ENCODE data around the gene RAD51AP2. TPM values are rescaled to one million over a fixed set of nuclear protein-coding genes. Genes with fewer than 3 reads are reported as not detected.

Gene RAD51AP2
- total and polyA plus RNA-seq, 5 experiments from 2014 or later = not detected

DNA sequence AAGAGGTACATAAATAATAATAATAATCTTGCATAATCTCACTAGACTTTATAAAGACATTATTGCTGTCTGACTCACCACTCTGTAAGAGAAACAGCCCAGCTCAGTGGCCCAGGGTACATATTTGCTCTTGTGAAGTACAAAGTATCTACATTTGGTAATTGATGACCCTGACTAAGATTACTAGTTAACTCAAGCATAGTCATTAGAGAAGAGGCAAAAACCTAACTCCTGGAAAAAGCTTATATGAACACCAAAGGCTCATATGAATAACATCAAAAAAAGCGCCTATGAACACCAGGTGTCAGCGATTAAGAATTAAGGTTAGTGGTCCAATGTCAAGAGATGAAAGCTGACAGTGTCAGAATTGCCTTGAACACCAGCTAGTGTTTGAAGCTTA lies 38.4 kb downstream of the RAD51AP2 start:
- POLR2A ChIA-PET = no interaction called here
- Mint-ChIP-seq H3K4me3 (no peak overlapping the region), H3K36me3 (no peaks in the 10 kb centered on the region), H3K9me3 (peaks cover 0 to 8% (median 2%) of the 10 kb centered on the region in 9 donors), H3K4me1 (no peaks in the 10 kb centered on the region), H3K27ac (no peak overlapping the region), H3K27me3 (no peaks in the 10 kb centered on the region)
- DNase-seq (no peak), ATAC-seq (no peak)

DNA sequence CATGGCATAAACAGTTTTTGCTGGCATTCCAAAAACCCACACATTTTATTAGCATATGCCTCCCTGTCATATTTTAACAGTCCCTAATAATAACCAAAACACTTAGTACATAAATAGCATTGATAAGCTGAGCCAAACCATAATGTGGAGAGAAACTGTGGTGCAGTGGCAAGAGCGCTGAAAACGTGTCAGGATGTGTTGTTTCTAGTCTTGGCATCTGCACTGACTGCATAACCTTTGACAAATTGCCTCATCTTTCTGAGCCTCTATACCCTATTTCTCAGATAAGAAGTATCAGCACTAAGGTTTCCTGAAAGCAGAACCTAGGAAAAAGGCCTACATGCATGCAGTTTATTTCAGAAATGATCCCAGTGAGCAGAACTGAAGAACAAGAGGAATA lies 41.4 kb downstream of the RAD51AP2 start:
- H3K27me3 Mint-ChIP-seq = no peaks in the 10 kb centered on the region
- POLR2A ChIA-PET = no interaction called here
- ATAC-seq (no peak), DNase-seq (no peak)
- H3K4me1 Mint-ChIP-seq = no peaks in the 10 kb centered on the region
- H3K9me3 Mint-ChIP-seq = peaks cover 0 to 4% (median 1%) of the 10 kb centered on the region in 9 donors
- no peak overlapping the region for H3K4me3 Mint-ChIP-seq
- no peaks in the 10 kb centered on the region for H3K36me3 Mint-ChIP-seq
- no peak overlapping the region for H3K27ac Mint-ChIP-seq

DNA sequence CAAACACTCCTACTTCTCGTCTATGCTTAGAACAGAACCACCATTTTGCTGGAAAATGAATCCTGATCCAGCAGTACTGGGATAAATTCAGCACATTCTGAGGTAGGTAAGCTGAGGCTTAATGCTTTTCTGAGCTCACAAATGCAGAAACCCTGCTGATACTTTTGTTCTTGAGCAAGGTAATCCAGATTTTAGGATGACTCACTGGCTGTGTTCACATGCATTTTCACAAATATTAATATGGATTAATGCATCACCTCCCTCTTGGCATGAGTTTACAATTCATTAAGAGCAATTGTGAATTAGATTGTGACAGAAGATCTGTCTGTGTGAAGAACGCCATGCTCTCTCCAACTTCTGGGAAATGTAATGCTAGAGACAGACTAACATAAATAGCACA lies 42.2 kb downstream of the RAD51AP2 start:
- POLR2A ChIA-PET = no interaction called here
- no peak for DNase-seq
- H3K36me3 Mint-ChIP-seq = no peaks in the 10 kb centered on the region
- no peaks in the 10 kb centered on the region for H3K27me3 Mint-ChIP-seq
- no peak overlapping the region for H3K4me3 Mint-ChIP-seq
- no peaks in the 10 kb centered on the region for H3K4me1 Mint-ChIP-seq
- ATAC-seq = no peak
- no peak overlapping the region for H3K27ac Mint-ChIP-seq
- peaks cover 0 to 5% (median 3%) of the 10 kb centered on the region in 9 donors for H3K9me3 Mint-ChIP-seq

DNA sequence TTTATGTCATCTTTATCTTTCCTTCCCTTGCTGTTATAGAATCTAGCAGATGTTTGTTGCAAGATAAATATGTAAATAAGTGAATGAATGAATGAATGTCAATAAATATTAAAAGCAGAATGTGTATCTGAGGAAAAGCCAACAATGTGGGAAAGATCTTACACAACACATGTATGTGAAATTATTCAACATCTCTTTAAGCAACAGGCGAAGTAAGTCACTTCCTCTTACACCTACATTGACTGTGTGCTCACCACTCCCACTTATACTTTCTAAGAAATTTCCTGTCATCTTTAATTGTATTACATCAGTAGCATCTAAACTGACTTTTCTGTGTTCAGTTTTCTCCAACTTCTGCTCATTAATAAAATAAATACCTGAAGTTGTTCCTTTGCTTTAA lies 43.0 kb downstream of the RAD51AP2 start:
- Mint-ChIP-seq H3K4me3 (no peak overlapping the region), H3K36me3 (peaks cover 0 to 7% (median 0%) of the 10 kb centered on the region in 3 donors), H3K27ac (no peak overlapping the region), H3K27me3 (no peaks in the 10 kb centered on the region), H3K4me1 (no peaks in the 10 kb centered on the region), H3K9me3 (peaks cover 3 to 12% (median 9%) of the 10 kb centered on the region in 9 donors)
- DNase-seq (no peak), ATAC-seq (no peak)
- POLR2A ChIA-PET = no interaction called here

DNA sequence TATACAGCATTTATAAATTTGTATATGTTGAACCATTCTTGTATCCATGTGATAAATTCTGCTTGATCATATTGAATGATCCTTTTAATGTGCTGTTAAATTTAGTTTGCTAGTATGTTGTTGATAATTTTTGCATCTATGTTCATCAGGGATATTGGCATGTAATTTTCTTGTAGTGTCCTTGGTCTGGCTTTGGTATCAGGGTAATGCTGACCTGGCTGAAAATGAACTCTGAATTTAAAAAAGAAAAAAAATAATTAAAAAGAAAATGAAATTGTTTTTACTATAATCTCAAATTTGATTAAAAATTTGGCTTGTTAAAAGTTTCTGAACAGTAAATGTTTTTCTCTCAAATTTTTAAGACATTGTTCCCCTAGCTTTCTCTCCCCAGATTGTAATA lies 46.3 kb downstream of the RAD51AP2 start:
- H3K4me3 Mint-ChIP-seq = no peak overlapping the region
- no peak for ATAC-seq
- H3K9me3 Mint-ChIP-seq = peaks cover 7 to 39% (median 27%) of the 10 kb centered on the region in 9 donors
- POLR2A ChIA-PET = no interaction called here
- no peaks in the 10 kb centered on the region for H3K27me3 Mint-ChIP-seq
- H3K27ac Mint-ChIP-seq = no peak overlapping the region
- DNase-seq = no peak
- H3K36me3 Mint-ChIP-seq = peaks cover 0 to 16% (median 0%) of the 10 kb centered on the region in 3 donors
- H3K4me1 Mint-ChIP-seq = no peaks in the 10 kb centered on the region

DNA sequence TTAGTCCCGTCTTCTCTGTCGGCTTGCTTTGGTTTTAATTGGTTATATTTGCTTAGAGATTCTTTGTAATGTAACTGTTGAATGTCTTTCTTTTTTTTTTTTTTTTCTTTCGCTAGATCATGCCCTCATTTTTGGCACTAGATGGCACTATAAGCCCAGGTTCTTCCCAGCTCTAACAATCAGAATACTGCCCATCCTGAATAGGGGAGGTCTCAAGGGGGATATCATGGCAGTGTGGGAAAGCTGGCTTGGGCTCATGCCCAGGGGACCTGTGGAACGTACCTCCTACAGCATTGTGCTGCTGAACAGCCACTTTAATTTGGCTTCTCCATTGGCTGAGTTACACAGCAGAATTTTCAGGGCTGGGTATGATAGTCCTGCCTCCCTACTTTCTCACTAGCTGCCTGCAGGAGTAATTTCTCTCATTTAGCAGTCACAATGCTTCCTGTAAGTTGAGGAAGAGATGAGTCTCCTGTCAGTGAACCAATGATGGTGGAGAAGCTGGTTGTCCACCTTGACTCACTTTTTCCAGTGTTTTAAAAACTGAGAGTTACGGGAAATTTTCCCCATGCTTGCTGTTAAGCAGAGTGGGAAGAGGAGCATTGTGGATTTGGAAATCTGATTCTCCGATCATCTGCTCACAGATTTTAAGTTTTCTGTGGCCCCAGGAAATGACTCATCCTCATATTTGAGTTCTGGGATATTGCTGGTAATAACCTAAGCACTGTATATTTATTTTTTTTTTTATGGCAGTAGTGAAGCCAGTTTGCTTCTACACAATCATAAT lies 47.2 kb downstream of the RAD51AP2 start:
- POLR2A ChIA-PET = no interaction called here
- no peak for ATAC-seq
- Mint-ChIP-seq H3K9me3 (peaks cover 7 to 39% (median 27%) of the 10 kb centered on the region in 9 donors), H3K4me1 (no peaks in the 10 kb centered on the region), H3K27me3 (no peaks in the 10 kb centered on the region), H3K36me3 (peaks cover 0 to 16% (median 0%) of the 10 kb centered on the region in 3 donors), H3K4me3 (no peak overlapping the region), H3K27ac (no peak overlapping the region)
- DNase-seq = no peak

DNA sequence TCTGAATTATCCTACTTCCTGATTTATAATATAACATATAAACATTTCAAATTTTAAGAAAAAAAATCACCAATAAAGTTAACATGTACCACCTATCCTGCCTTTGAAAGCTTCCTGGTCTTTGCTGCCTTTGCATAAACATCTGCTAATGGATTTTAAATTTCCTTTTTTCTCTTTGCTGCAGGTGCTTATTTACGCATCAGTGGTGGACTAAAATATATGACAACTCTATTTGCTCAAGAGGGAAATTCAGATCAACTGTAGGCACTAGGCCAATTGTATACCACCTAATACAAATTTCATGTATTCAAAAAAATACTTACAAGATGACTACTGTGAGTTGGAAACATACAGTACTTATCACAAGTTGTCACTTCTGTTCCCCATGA lies 57.2 kb downstream of the RAD51AP2 start:
- no peak overlapping the region for H3K4me3 Mint-ChIP-seq
- H3K27me3 Mint-ChIP-seq = peaks cover 0 to 3% (median 0%) of the 10 kb centered on the region in 5 donors
- H3K4me1 Mint-ChIP-seq = no peaks in the 10 kb centered on the region
- H3K27ac Mint-ChIP-seq = no peak overlapping the region
- H3K36me3 Mint-ChIP-seq = no peaks in the 10 kb centered on the region
- POLR2A ChIA-PET = no interaction called here
- ATAC-seq (no peak), DNase-seq (no peak)
- peaks cover 0 to 10% (median 5%) of the 10 kb centered on the region in 9 donors for H3K9me3 Mint-ChIP-seq

Other genes with a start within 250 kb of the RAD51AP2 start
- not detected for gene VSNL1, start 22.3 kb upstream of the RAD51AP2 start, total RNA-seq
- not detected for gene VSNL1, start 22.3 kb upstream of the RAD51AP2 start, polyA plus RNA-seq
- 10 to 100 TPM; 18.8 to 22.5 TPM for gene SMC6, start 235.4 kb upstream of the RAD51AP2 start, total RNA-seq
- 1 to 10 TPM; 7.7 to 8.7 (median 8.4) TPM for gene SMC6, start 235.4 kb upstream of the RAD51AP2 start, polyA plus RNA-seq
- gene GEN1, start 235.7 kb upstream of the RAD51AP2 start, total RNA-seq = 1 to 10 TPM; 7.9 to 8.2 TPM
- gene GEN1, start 235.7 kb upstream of the RAD51AP2 start, polyA plus RNA-seq = 1 to 10 TPM in 2 of 3 donors, under 1 TPM in 1; 0.80 to 2.1 (median 1.2) TPM

Measured in naive thymus-derived CD8-positive, alpha-beta T cell (primary cell).